Bronchial epithelial cell (primary cell): ENCODE data around the gene HOXA10. TPM values are rescaled to one million over a fixed set of nuclear protein-coding genes. Genes with fewer than 3 reads are reported as not detected.

Source experiments
- DNase-seq: peaks from one replicate; pipeline ENCODE4 v3.0.0-alpha.2; 2010; ENCODE audit warnings: low read depth
- FAIRE-seq: peaks from 2 replicates; lab custom pipeline; 2011; peaks lifted over from hg19 to GRCh38; lab: Jason Lieb, UNC
- H3K27me3 ChIP-seq: 2 replicates; pipeline ENCODE4 v1.5.1; 2011; ENCODE audit warnings: low read length; ENCODE audit not compliant: control insufficient read depth, insufficient read depth
- H3K36me3 ChIP-seq: 2 replicates; pipeline ENCODE4 v1.5.1; 2011; ENCODE audit warnings: low read length; ENCODE audit not compliant: control insufficient read depth, insufficient read depth
- H3K4me3 ChIP-seq: 2 replicates; pipeline ENCODE4 v1.5.1; 2011; ENCODE audit warnings: mild to moderate bottlenecking, low read depth, low read length, control low read depth
- total RNA-seq: library from RNA; depleted of rRNA; stranded (reverse); fragments of >200 nt; gene quantifications from 2 replicates; pipeline ENCODE4 v1.2.1, GENCODE V29; 2014
- TF ChIP-seq, protein P1 (sequence below): IDR thresholded peaks from 2 replicates; pipeline ENCODE4 v1.5.1; 2011; ENCODE audit warnings: mild to moderate bottlenecking, moderate library complexity, low read length, control low read depth, inconsistent platforms; ENCODE audit not compliant: insufficient read depth, severe bottlenecking

Gene HOXA10
- total RNA-seq, 1 donor from 2014 or later = not detected

DNA sequence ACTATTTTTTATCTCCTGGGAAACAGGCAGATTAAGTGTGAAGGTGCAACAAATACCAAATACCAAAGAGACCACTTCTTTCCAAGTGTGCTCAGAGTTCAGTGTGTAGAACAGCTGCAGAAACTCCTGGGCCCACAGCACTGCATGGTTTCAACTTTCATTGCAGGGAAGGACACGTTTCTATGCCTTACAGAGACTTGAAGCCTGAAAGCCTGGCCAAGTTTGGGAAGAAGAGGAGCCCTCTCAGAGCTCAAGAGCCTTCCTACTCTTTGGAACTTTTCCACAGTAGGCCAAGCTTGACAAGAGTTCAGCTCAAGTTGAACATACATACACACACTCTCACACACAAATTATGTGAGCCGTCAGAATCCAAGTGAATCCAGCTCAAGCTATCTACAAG, 46.1 kb downstream of the HOXA10 start:
- TF ChIP-seq, protein P1, sequence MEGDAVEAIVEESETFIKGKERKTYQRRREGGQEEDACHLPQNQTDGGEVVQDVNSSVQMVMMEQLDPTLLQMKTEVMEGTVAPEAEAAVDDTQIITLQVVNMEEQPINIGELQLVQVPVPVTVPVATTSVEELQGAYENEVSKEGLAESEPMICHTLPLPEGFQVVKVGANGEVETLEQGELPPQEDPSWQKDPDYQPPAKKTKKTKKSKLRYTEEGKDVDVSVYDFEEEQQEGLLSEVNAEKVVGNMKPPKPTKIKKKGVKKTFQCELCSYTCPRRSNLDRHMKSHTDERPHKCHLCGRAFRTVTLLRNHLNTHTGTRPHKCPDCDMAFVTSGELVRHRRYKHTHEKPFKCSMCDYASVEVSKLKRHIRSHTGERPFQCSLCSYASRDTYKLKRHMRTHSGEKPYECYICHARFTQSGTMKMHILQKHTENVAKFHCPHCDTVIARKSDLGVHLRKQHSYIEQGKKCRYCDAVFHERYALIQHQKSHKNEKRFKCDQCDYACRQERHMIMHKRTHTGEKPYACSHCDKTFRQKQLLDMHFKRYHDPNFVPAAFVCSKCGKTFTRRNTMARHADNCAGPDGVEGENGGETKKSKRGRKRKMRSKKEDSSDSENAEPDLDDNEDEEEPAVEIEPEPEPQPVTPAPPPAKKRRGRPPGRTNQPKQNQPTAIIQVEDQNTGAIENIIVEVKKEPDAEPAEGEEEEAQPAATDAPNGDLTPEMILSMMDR = no peak
- no peaks in the 10 kb centered on the region for H3K36me3 ChIP-seq
- FAIRE-seq (no peak), DNase-seq (no peak)
- no peak overlapping the region for H3K4me3 ChIP-seq
- H3K27me3 ChIP-seq = peaks cover 73% of the 10 kb centered on the region

DNA sequence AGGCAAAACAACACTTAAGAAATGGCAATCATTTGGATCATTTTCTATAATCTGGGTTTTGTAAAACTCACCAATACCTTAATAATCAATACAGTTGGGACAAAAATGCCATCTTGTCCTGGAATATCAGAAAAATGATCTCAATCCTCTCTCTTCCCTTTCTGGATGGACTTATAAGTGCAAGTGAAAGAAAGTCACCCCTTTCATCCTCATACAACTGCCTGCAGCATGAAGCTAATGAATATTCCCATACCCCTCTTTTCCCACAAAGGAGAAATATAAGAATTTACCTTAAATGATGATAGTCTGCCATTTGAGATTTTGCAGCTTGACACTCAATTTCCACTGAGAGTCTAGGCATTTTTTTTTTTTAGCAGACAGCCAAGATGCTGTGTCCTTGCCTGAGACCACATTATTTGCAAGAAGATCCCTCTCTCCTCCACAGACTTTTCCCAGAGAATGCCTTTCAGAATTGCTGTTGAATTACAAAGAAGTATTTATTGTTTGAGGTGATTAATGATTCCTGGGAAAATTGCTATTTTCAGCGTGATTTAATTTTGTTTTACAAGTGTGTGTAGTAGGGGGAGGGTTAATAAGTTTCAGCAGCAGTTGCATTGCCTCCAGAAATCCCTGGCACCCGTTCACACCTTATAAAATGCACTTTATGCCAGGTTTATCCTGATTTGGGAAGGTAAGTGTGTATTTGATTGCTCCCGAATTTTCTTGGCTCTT, 47.4 kb downstream of the HOXA10 start:
- TF ChIP-seq, protein P1 = no peak

DNA sequence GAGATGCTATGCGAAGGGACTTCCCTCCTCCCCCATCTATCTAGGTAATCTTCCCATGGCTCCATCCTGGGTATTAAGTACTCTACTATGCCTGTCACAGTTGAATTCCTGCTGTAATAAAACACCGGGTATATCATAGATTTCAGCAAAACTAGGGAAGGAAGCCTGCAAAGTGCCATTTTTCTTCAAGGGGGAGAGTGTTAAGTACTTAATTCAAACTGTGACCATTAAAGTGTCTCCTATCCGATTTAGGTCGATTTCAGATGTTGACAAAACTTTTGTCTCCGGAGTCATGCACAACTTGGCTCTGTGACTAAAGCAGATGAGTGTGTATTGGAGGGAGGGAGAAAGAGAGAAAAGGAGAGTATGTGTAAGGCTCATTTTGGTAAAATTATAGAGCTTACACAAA, 48.1 kb downstream of the HOXA10 start:
- Histone ChIP-seq H3K36me3 (no peaks in the 10 kb centered on the region), H3K4me3 (no peak overlapping the region), H3K27me3 (peaks cover 82% of the 10 kb centered on the region)
- DNase-seq (no peak), FAIRE-seq (no peak)
- TF ChIP-seq, protein P1 = no peak

More for the DNA sequence above, 47.4 kb downstream of the HOXA10 start:
- FAIRE-seq = no peak
- Histone ChIP-seq H3K36me3 (no peaks in the 10 kb centered on the region), H3K27me3 (peaks cover 84% of the 10 kb centered on the region), H3K4me3 (no peak overlapping the region)
- DNase-seq = no peak

DNA sequence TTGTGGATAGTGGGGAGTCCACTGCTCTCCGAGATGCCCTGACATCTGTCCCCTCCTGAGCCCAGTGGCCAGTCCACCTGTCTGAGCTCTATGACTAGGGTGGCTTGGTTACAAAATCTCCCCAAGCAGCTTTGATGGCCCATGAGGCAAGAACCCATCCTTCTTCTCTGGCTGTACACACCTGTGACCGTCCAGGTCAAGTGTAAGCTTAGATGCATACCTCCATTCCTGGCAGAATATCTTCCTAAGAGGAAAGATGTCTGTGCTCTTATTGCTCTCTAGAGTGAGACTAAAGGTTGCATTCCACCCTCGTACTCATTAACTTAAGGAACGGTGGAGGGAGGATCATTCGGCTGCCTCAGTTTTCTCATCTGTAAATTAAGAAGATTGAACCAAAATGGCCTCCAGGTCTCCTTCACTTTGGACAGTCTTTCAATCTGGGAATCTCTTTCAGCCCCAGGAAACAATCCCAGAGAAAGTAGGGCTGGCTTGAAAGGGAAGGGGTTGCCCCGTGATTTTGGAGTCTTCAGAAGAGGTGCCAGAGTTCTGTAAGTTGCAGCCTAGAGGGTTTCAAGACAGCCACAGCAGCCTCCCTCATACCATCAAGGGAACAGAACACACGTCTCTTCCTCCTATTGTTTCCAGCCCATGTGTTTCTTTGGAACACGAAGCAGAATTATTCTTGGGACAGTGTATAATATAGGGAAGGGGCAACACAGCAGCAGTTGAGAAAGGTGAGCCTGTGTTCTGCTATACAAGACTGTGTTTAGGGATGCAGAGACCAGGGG, 49.0 kb downstream of the HOXA10 start:
- Histone ChIP-seq H3K36me3 (no peaks in the 10 kb centered on the region), H3K27me3 (peaks cover 83% of the 10 kb centered on the region), H3K4me3 (no peak overlapping the region)
- TF ChIP-seq, protein P1 = no peak
- FAIRE-seq (no peak), DNase-seq (no peak)

DNA sequence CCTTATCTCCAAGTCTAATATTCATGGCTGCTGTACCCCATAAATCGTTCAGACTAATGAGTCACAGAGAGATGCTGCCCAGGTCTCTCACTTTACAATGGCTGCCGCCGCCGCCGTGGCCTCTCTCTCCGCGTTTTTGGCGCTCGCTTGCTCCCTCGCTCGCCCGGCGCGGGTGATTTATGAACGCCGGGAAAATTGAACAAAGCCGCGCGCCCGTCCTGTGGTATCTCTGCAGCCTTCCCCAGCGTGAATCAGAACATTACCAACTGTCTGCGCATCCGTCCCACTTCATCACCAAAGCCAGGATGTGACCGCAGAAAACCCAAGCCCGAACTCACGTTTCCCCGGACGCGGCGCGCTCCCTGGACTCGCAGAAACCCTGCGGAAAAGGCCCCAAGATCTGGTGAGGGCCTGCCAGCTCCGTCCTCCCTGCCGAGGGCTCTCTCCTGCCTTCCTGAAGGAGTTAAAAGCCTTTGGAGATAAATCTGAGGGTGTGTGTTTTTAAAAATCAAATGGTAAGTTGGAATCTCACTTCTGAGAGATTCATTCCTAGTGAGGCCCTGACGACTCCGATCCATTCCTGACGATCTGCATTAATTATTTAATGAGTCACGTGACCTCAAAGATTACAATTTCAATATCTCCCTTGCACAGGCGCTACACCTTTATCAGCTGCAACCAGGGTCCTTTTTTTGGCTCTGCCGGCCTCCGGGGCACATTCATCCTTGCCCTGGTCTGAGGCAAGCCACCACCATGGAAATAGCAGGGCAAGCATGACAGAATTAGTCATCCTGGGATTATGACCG, 49.8 kb downstream of the HOXA10 start:
- Histone ChIP-seq H3K4me3 (no peak overlapping the region), H3K36me3 (no peaks in the 10 kb centered on the region), H3K27me3 (peaks cover 81% of the 10 kb centered on the region)
- no peak for DNase-seq
- TF ChIP-seq, protein P1 = no peak
- FAIRE-seq = no peak
